HCT116 (cell line): ENCODE data around the gene MED10. TPM values are rescaled to one million over a fixed set of nuclear protein-coding genes. Genes with fewer than 3 reads are reported as not detected.

Source experiments
- ATAC-seq: fragments of 200-7000 bp; cut with Tn5 transposase; 2 replicates; pipeline ENCODE4 v1.9.1; 2020; ENCODE audit warnings: mild to moderate bottlenecking, moderate library complexity
- BruUV-seq: library from RNA; stranded (reverse); fragments of 400-500 nt; replicated peaks from 2 replicates; lab custom pipeline; 2021; lab: Mats Ljungman, UMichigan
- CTCF ChIA-PET: fragments of 300-600 bp; sonication (Branson Sonifier 250); formaldehyde crosslinking; loops from one replicate; lab custom pipeline; 2021; ENCODE audit warnings: antibody characterized with exemption; lab: Charles Lee
- POLR2A ChIA-PET: fragments of 300-600, 350-600 bp; sonication (Branson Sonifier 250); formaldehyde crosslinking; loops from one replicate; lab custom pipeline; 2021; ENCODE audit warnings: antibody characterized with exemption; lab: Charles Lee
- RAD21 ChIA-PET, 2 experiments: fragments of 300-600 bp; sonication (Branson Sonifier 250); formaldehyde crosslinking; loops; one replicate each; lab custom pipeline; 2023; ENCODE audit warnings: low total read pairs in 2 of 2; ENCODE audit not compliant: uncharacterized antibody in 2 of 2, unreplicated experiment in 2 of 2, low non-redundant PET in 1 of 2; lab: Charles Lee
- DNase-seq: peaks from one replicate; pipeline ENCODE4 v3.0.0-alpha.2; 2010; ENCODE audit warnings: low read depth, low spot score
- H2AFZ ChIP-seq: fragments of 200-600 bp; shearing (Covaris generic), sonication (generic); 2 replicates; pipeline ENCODE4 v1.6.1; 2017; ENCODE audit warnings: low read depth, mixed run types, mixed read lengths, antibody characterized with exemption, low read length; ENCODE audit not compliant: poor library complexity, severe bottlenecking
- H3K27ac ChIP-seq: 2 replicates; pipeline ENCODE4 v1.5.1; 2012; ENCODE audit warnings: low read depth, low read length
- H3K27me3 ChIP-seq: fragments of 200-600 bp; sonication (generic); 2 replicates; pipeline ENCODE4 v1.6.1; 2016; ENCODE audit warnings: mixed run types, low read length, mixed read lengths; ENCODE audit not compliant: insufficient read depth
- H3K36me3 ChIP-seq, 2 experiments: fragments of 200-500 bp in 1 of 2; fragments of 200-600 bp in 1 of 2; sonication (Bioruptor generic) in 1 of 2; sonication (generic) in 1 of 2; 2 replicates each; pipeline versions ENCODE4 v1.5.1 to v1.6.1; 2014 to 2016; ENCODE audit warnings: low read length in 2 of 2, inconsistent platforms in 1 of 2, mixed read lengths in 1 of 2, mixed run types in 1 of 2; ENCODE audit not compliant: insufficient read depth in 2 of 2, control insufficient read depth in 1 of 2
- H3K4me1 ChIP-seq, 2 experiments: fragments of 200-600 bp in 1 of 2; sonication (generic) in 1 of 2; 2 replicates each; pipeline versions ENCODE4 v1.5.1 to v1.6.1; 2012 to 2017; ENCODE audit warnings: low read length in 2 of 2, inconsistent platforms in 1 of 2, mild to moderate bottlenecking in 1 of 2, mixed read lengths in 1 of 2, mixed run types in 1 of 2, moderate library complexity in 1 of 2; ENCODE audit not compliant: insufficient read depth in 2 of 2, control insufficient read depth in 1 of 2
- H3K4me2 ChIP-seq: fragments of 200-600 bp; sonication (generic); 2 replicates; pipeline ENCODE4 v1.6.1; 2017; ENCODE audit warnings: mixed run types, low read length, mixed read lengths
- H3K4me3 ChIP-seq, 2 experiments: fragments of 200-600 bp in 1 of 2; sonication (generic) in 1 of 2; replicated peaks in 1 of 2; 2 replicates each; pipeline ENCODE4 v1.5.1; 2011 to 2016; ENCODE audit warnings: low read length in 2 of 2, control low read depth in 1 of 2, low read depth in 1 of 2, mild to moderate bottlenecking in 1 of 2, mixed read lengths in 1 of 2, mixed run types in 1 of 2
- H3K79me2 ChIP-seq: fragments of 200-600 bp; sonication (generic); 2 replicates; pipeline ENCODE4 v1.6.1; 2017; ENCODE audit warnings: mild to moderate bottlenecking, mixed run types, low read length, moderate library complexity, mixed read lengths; ENCODE audit not compliant: insufficient read depth
- H3K9ac ChIP-seq: fragments of 200-600 bp; sonication (generic); 2 replicates; pipeline ENCODE4 v1.6.1; 2016; ENCODE audit warnings: low read length, mixed read lengths
- H3K9me2 ChIP-seq: fragments of 200-600 bp; sonication (generic), shearing (Covaris generic); 2 replicates; pipeline ENCODE4 v1.6.1; 2017; ENCODE audit warnings: mixed run types, mild to moderate bottlenecking, moderate library complexity; ENCODE audit not compliant: insufficient read depth
- H3K9me3 ChIP-seq, 2 experiments: fragments of 200-500 bp in 1 of 2; fragments of 200-600 bp in 1 of 2; sonication (Bioruptor generic) in 1 of 2; sonication (generic) in 1 of 2; 2 replicates each; pipeline ENCODE4 v1.6.1; 2014 to 2017; ENCODE audit warnings: low read length in 2 of 2, mixed read lengths in 2 of 2, inconsistent platforms in 1 of 2, low read depth in 1 of 2, mild to moderate bottlenecking in 1 of 2, mixed run types in 1 of 2, moderate library complexity in 1 of 2; ENCODE audit not compliant: control insufficient read depth in 1 of 2, insufficient read depth in 1 of 2
- H4K20me1 ChIP-seq: fragments of 200-600 bp; sonication (generic), shearing (Covaris generic); 2 replicates; pipeline ENCODE4 v1.6.1; 2017; ENCODE audit warnings: mixed run types, mild to moderate bottlenecking, moderate library complexity; ENCODE audit not compliant: insufficient read depth
- ATF3 ChIP-seq: IDR thresholded peaks from 2 replicates; pipeline ENCODE4 v1.6.1; 2012
- EGR1 ChIP-seq: IDR thresholded peaks from 2 replicates; pipeline ENCODE4 v1.6.1; 2012; ENCODE audit warnings: low read depth
- EZH2 ChIP-seq: fragments of 200-600 bp; sonication (generic); IDR thresholded peaks from 2 replicates; pipeline ENCODE4 v1.6.1; 2017; ENCODE audit warnings: antibody characterized with exemption, mixed run types
- EZH2phosphoT487 ChIP-seq: fragments of 200-600 bp; IDR thresholded peaks from 2 replicates; pipeline ENCODE4 v1.6.1; 2018; ENCODE audit warnings: antibody characterized with exemption, borderline replicate concordance
- JUND ChIP-seq: IDR thresholded peaks from 2 replicates; pipeline ENCODE4 v1.6.1; 2012
- POLR2A ChIP-seq: IDR thresholded peaks from 2 replicates; pipeline ENCODE4 v1.7.0; 2011; ENCODE audit warnings: borderline replicate concordance; ENCODE audit not compliant: insufficient read depth, insufficient read length; ENCODE audit errors: extremely low read depth
- RAD21 ChIP-seq: IDR thresholded peaks from 2 replicates; pipeline ENCODE4 v1.6.1; 2012; ENCODE audit warnings: low read depth, mild to moderate bottlenecking
- REST ChIP-seq: IDR thresholded peaks from 2 replicates; pipeline ENCODE4 v1.6.1; 2012; ENCODE audit warnings: low read depth
- SRF ChIP-seq: IDR thresholded peaks from 2 replicates; pipeline ENCODE4 v1.6.1; 2012; ENCODE audit warnings: low read depth
- ZNF274 ChIP-seq: fragments of 200-500 bp; sonication (Bioruptor generic); IDR thresholded peaks from 2 replicates; pipeline ENCODE4 v1.6.1; 2014; ENCODE audit warnings: mild to moderate bottlenecking, low read depth, low read length, inconsistent platforms
- intact Hi-C: fragments of 100-400 bp; cut with micrococcal nuclease; formaldehyde crosslinking; loops from 2 replicates; pipeline ENCODE4 v1.10.0; 2022
- total RNA-seq: library from RNA; stranded (reverse); gene quantifications from one replicate; pipeline ENCODE4 v1.2.1, GENCODE V29; 2021; ENCODE audit not compliant: unreplicated experiment

Gene MED10
- total RNA-seq, 1 experiment from 2014 or later = 35.0 TPM

- no TSS peak for BruUV-seq
- RAD21 ChIA-PET = no interaction called here
- intact Hi-C loops = loop anchor here (5.0 to 10.0 kb wide), 4 partner anchors 238 to 885 kb away; partner anchors contain the start of genes NSUN2 and SRD5A1
These were observed 1.3 kb downstream of the MED10 start for GRCh38 chr5:6376974-6377520.

More at GRCh38 chr5:6376974-6377520, 1.3 kb downstream of the MED10 start:
- Histone ChIP-seq H4K20me1 (no peaks in the 10 kb centered on the region), H3K27ac (0 out of 2 replicates have a peak overlapping the region, but pooled peaks have one; percentile 79), H3K36me3 (peaks cover 28 to 44% of the 10 kb centered on the region in 2 experiments; a peak in 3 of 4 replicates), H3K79me2 (peaks cover 51% of the 10 kb centered on the region), H3K9me3 (no peaks in the 10 kb centered on the region), H3K4me2 (peak overlapping the region; percentile 77), H2AFZ (no peak overlapping the region)
- no peak for DNase-seq
- ATAC-seq = no peak
- CTCF ChIA-PET = no interaction called here
- no peak for TF ChIP-seq POLR2A
- TF ChIP-seq JUND = no peak
- TF ChIP-seq REST = no peak
- no peak for TF ChIP-seq SRF
- TF ChIP-seq EZH2phosphoT487 = no peak
- TF ChIP-seq EGR1 = no peak
- TF ChIP-seq EZH2 = no peak
- TF ChIP-seq ATF3 = no peak
- no peak for TF ChIP-seq RAD21
- TF ChIP-seq ZNF274 = no peak
- TF ChIP-seq, all 23 proteins: peak for 0
- H3K4me3 ChIP-seq = peak overlapping the region; percentile 87 to 93
- POLR2A ChIA-PET = no interaction called here
- H3K9me2 ChIP-seq = no peaks in the 10 kb centered on the region
- H3K27me3 ChIP-seq = no peaks in the 10 kb centered on the region
- peak overlapping the region; percentile 77 for H3K9ac ChIP-seq
- H3K4me1 ChIP-seq = peaks cover 9 to 14% of the 10 kb centered on the region in 2 experiments; a peak in 3 of 4 replicates
